DOHH2 (cell line): Measurements from ENCODE around the gene AGMAT.

Experiments
- EZH2phosphoT487 ChIP-seq: fragments of 200-600 bp; sonication (generic); IDR thresholded peaks from 2 replicates; pipeline ENCODE4 v1.6.1; 2017; ENCODE audit warnings: borderline replicate concordance, mild to moderate bottlenecking, antibody characterized with exemption, low read length, moderate library complexity, mixed read lengths
- TF ChIP-seq, protein P1 (sequence below): fragments of 200-600 bp; sonication (generic); IDR thresholded peaks from one replicate; pipeline ENCODE4 v1.5.1; 2014; ENCODE audit warnings: antibody characterized with exemption, mild to moderate bottlenecking, low read depth, low read length; ENCODE audit not compliant: poor library complexity, severe bottlenecking

DNA sequence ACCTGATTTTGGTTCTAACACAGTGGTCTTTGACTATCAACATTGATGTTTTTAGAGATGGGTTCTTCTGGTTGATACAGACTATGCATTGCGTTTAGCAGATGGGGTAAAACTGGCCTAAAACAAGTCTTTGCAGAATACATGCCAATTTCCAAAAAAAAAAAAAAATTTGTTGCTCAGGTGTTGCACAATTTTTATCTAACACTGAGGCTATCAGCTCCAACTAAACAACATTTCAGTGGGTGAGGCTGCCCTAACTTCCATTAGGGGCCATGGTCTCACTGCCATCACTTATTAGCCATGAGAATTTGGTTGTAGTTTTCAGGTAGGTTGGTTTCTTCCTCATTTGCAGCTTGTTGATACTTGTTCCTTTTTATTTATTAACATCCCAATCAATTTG is 14.0 kb downstream of the AGMAT start:
- TF ChIP-seq, protein P1, sequence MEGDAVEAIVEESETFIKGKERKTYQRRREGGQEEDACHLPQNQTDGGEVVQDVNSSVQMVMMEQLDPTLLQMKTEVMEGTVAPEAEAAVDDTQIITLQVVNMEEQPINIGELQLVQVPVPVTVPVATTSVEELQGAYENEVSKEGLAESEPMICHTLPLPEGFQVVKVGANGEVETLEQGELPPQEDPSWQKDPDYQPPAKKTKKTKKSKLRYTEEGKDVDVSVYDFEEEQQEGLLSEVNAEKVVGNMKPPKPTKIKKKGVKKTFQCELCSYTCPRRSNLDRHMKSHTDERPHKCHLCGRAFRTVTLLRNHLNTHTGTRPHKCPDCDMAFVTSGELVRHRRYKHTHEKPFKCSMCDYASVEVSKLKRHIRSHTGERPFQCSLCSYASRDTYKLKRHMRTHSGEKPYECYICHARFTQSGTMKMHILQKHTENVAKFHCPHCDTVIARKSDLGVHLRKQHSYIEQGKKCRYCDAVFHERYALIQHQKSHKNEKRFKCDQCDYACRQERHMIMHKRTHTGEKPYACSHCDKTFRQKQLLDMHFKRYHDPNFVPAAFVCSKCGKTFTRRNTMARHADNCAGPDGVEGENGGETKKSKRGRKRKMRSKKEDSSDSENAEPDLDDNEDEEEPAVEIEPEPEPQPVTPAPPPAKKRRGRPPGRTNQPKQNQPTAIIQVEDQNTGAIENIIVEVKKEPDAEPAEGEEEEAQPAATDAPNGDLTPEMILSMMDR, result no peak
- TF ChIP-seq EZH2phosphoT487, result no peak
